CD4-positive, alpha-beta T cell (primary cell): ENCODE data around the gene CTSD. TPM values are rescaled to one million over a fixed set of nuclear protein-coding genes. Genes with fewer than 3 reads are reported as not detected.

Source experiments
- ATAC-seq: fragments of 200-7000 bp; cut with Tn5 transposase; one replicate; pipeline ENCODE4 v1.10.0; 2022; ENCODE audit warnings: mild to moderate bottlenecking; ENCODE audit not compliant: poor library complexity
- CTCF ChIA-PET: fragments of 350-600 bp; sonication (Branson Sonifier 250); formaldehyde crosslinking; loops from one replicate; lab custom pipeline; 2021; ENCODE audit warnings: antibody characterized with exemption, inconsistent platforms; lab: Charles Lee
- POLR2A ChIA-PET: fragments of 350-600 bp; sonication (Branson Sonifier 250); formaldehyde crosslinking; loops from one replicate; lab custom pipeline; 2021; ENCODE audit warnings: antibody characterized with exemption, inconsistent platforms; lab: Charles Lee
- DNase-seq, 14 experiments: peaks; one replicate each; pipeline ENCODE4 v3.0.0-alpha.2; 2013 to 2020; ENCODE audit warnings: mixed read lengths in 2 of 14
- H3K27ac ChIP-seq, 2 donors: one replicate each; pipeline versions ENCODE4 v1.5.1 to v1.7.0; 2013; ENCODE audit warnings: low read length in 2 of 2, low read depth in 1 of 2, mild to moderate bottlenecking in 1 of 2
- H3K27me3 ChIP-seq, 2 experiments: 1 replicate in 1 of 2; 2 replicates in 1 of 2; pipeline versions ENCODE4 v1.6.1 to v1.7.0; 2013; ENCODE audit warnings: low read length in 2 of 2, control low read depth in 1 of 2, mild to moderate bottlenecking in 1 of 2, moderate library complexity in 1 of 2; ENCODE audit not compliant: insufficient read depth in 2 of 2, control insufficient read depth in 1 of 2
- H3K36me3 ChIP-seq: one replicate; pipeline ENCODE4 v1.6.1; 2013; ENCODE audit warnings: low read length, control low read depth; ENCODE audit not compliant: insufficient read depth
- H3K4me1 ChIP-seq: one replicate; pipeline ENCODE4 v1.6.1; 2013; ENCODE audit warnings: low read length, control low read depth; ENCODE audit not compliant: insufficient read depth
- H3K4me3 ChIP-seq: one replicate; pipeline ENCODE4 v1.5.1; 2013; ENCODE audit warnings: mild to moderate bottlenecking, low read length, moderate library complexity
- H3K9me3 ChIP-seq, 2 experiments: 1 replicate in 1 of 2; 2 replicates in 1 of 2; pipeline versions ENCODE4 v1.6.1 to v1.7.0; 2013; ENCODE audit warnings: low read length in 2 of 2, mild to moderate bottlenecking in 2 of 2, control low read depth in 1 of 2, moderate library complexity in 1 of 2; ENCODE audit not compliant: control insufficient read depth in 1 of 2, insufficient read depth in 1 of 2
- H3K27ac Mint-ChIP-seq: one replicate; pipeline ENCODE4 v1.8.0; 2020; ENCODE audit warnings: mixed read lengths
- H3K27me3 Mint-ChIP-seq: one replicate; pipeline ENCODE4 v1.8.0; 2021; ENCODE audit warnings: mixed read lengths
- H3K36me3 Mint-ChIP-seq: one replicate; pipeline ENCODE4 v1.8.0; 2021; ENCODE audit warnings: low read depth, mixed read lengths
- H3K4me1 Mint-ChIP-seq: one replicate; pipeline ENCODE4 v1.8.0; 2021; ENCODE audit warnings: low read depth, mixed read lengths
- H3K4me3 Mint-ChIP-seq: one replicate; pipeline ENCODE4 v1.8.0; 2020; ENCODE audit warnings: mild to moderate bottlenecking, mixed read lengths
- H3K9me3 Mint-ChIP-seq: one replicate; pipeline ENCODE4 v1.8.0; 2020; ENCODE audit warnings: mixed read lengths
- CTCF ChIP-seq: fragments of 200-600 bp; IDR thresholded peaks from one replicate; pipeline ENCODE4 v1.8.0; 2022; ENCODE audit warnings: antibody characterized with exemption, mild to moderate bottlenecking
- intact Hi-C, 2 experiments: fragments of 100-400 bp; cut with DNase I in 1 of 2; cut with micrococcal nuclease in 1 of 2; formaldehyde crosslinking; loops; one replicate each; pipeline versions ENCODE4 v1.15.1 to v1.9.0; 2023 to 2025; cut with DNase I, micrococcal nuclease
- total RNA-seq, 174 experiments: library from RNA in 2 of 174; stranded (reverse) in 2 of 174; gene quantifications; one replicate each; pipeline ENCODE4 v1.2.3 and lab custom pipeline; 2021 to 2026

Gene CTSD
- total RNA-seq, 2 experiments from 2014 or later, result 63.3 to 71.3 TPM

- H3K4me3 ChIP-seq, result no peak overlapping the region
- H3K4me1 ChIP-seq, result peaks cover 17% of the 10 kb centered on the region
- DNase-seq, result no peak
- POLR2A ChIA-PET, result no interaction called here
- H3K4me3 Mint-ChIP-seq, result no peak overlapping the region
- intact Hi-C loops, result no loop called here
- H3K27me3 ChIP-seq, result peaks cover 9 to 21% of the 10 kb centered on the region in 2 experiments
- CTCF ChIA-PET, result no interaction called here
- no peak overlapping the region for H3K27ac Mint-ChIP-seq
- H3K9me3 ChIP-seq, result no peaks in the 10 kb centered on the region
- H3K36me3 Mint-ChIP-seq, result no peaks in the 10 kb centered on the region
- no peaks in the 10 kb centered on the region for H3K36me3 ChIP-seq
- H3K27me3 Mint-ChIP-seq, result peaks cover 50% of the 10 kb centered on the region
- no peak for ATAC-seq
- H3K27ac ChIP-seq, result no peak overlapping the region
- TF ChIP-seq CTCF, result no peak
- H3K4me1 Mint-ChIP-seq, result peaks cover 30% of the 10 kb centered on the region
- no peaks in the 10 kb centered on the region for H3K9me3 Mint-ChIP-seq
These were observed 34.1 kb downstream of the CTSD start for GRCh38 chr11:1729692-1730011.

- H3K27ac Mint-ChIP-seq, result no peak overlapping the region
- CTCF ChIA-PET, result no interaction called here
- H3K27me3 Mint-ChIP-seq, result peaks cover 52% of the 10 kb centered on the region
- intact Hi-C loops, result no loop called here
- Histone ChIP-seq H3K27me3 (peaks cover 9 to 21% of the 10 kb centered on the region in 2 experiments), H3K4me3 (peak overlapping the region; percentile 31), H3K27ac (no peak overlapping the region), H3K36me3 (no peaks in the 10 kb centered on the region), H3K9me3 (no peaks in the 10 kb centered on the region), H3K4me1 (peaks cover 13% of the 10 kb centered on the region)
- H3K4me3 Mint-ChIP-seq, result peak overlapping the region; percentile 65
- no peak for TF ChIP-seq CTCF
- no peaks in the 10 kb centered on the region for H3K36me3 Mint-ChIP-seq
- DNase-seq, result peak in 2 of 14 experiments; percentile 23 to 24
- H3K9me3 Mint-ChIP-seq, result no peaks in the 10 kb centered on the region
- POLR2A ChIA-PET, result no interaction called here
- peaks cover 26% of the 10 kb centered on the region for H3K4me1 Mint-ChIP-seq
- peak; percentile 46 for ATAC-seq
These were observed 34.6 kb downstream of the CTSD start for GRCh38 chr11:1728931-1729691.

GRCh38 chr11:1728301-1728700 lies 35.4 kb downstream of the CTSD start:
- peaks cover 45% of the 10 kb centered on the region for H3K27me3 Mint-ChIP-seq
- H3K36me3 Mint-ChIP-seq, result no peaks in the 10 kb centered on the region
- DNase-seq (no peak), ATAC-seq (no peak)
- H3K4me1 Mint-ChIP-seq, result peaks cover 18% of the 10 kb centered on the region
- ChIA-PET POLR2A (no interaction called here), CTCF (interaction anchor here (0.8 kb wide), 1 partner anchor 34 kb away, joined by 3 read pairs; no protein-coding TSS in a partner anchor)
- H3K27ac Mint-ChIP-seq, result no peak overlapping the region
- H3K9me3 ChIP-seq, result no peaks in the 10 kb centered on the region
- TF ChIP-seq CTCF, result no peak
- peaks cover 9 to 21% of the 10 kb centered on the region in 2 experiments for H3K27me3 ChIP-seq
- no peaks in the 10 kb centered on the region for H3K36me3 ChIP-seq
- no peak overlapping the region for H3K4me3 ChIP-seq
- H3K27ac ChIP-seq, result no peak overlapping the region
- H3K4me1 ChIP-seq, result peaks cover 7% of the 10 kb centered on the region
- H3K9me3 Mint-ChIP-seq, result no peaks in the 10 kb centered on the region
- H3K4me3 Mint-ChIP-seq, result no peak overlapping the region
- intact Hi-C loops, result no loop called here
